Measurements from ENCODE around the gene ATP8A2. TPM values are rescaled to one million over a fixed set of nuclear protein-coding genes. Genes with fewer than 3 reads are reported as not detected.
A peak's percentile ranks its signal among the peaks of the same experiment; 100 is the strongest.

The ATP8A2 gene
- total RNA-seq, 1 donor from 2014 or later = not detected

- H3K36me3 ChIP-seq (ENCODE audit: control insufficient read depth, insufficient read depth, low read length) = no peaks in the 10 kb centered on the region
- TF ChIP-seq, protein P1, sequence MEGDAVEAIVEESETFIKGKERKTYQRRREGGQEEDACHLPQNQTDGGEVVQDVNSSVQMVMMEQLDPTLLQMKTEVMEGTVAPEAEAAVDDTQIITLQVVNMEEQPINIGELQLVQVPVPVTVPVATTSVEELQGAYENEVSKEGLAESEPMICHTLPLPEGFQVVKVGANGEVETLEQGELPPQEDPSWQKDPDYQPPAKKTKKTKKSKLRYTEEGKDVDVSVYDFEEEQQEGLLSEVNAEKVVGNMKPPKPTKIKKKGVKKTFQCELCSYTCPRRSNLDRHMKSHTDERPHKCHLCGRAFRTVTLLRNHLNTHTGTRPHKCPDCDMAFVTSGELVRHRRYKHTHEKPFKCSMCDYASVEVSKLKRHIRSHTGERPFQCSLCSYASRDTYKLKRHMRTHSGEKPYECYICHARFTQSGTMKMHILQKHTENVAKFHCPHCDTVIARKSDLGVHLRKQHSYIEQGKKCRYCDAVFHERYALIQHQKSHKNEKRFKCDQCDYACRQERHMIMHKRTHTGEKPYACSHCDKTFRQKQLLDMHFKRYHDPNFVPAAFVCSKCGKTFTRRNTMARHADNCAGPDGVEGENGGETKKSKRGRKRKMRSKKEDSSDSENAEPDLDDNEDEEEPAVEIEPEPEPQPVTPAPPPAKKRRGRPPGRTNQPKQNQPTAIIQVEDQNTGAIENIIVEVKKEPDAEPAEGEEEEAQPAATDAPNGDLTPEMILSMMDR (IDR thresholded peaks at IDR 0.05; ENCODE audit: insufficient read depth, low read length, severe bottlenecking) = no peak
- FAIRE-seq (no peak), DNase-seq (ENCODE audit: low read depth) (no peak)
- H3K4me3 ChIP-seq (ENCODE audit: low read depth, low read length) = no peak overlapping the region
- no peaks in the 10 kb centered on the region for H3K27me3 ChIP-seq (ENCODE audit: control insufficient read depth, insufficient read depth, low read length)
Measured at GRCh38 chr13:25675060-25675459, 303.3 kb downstream of the ATP8A2 start.

- Histone ChIP-seq H3K27me3 (ENCODE audit: control insufficient read depth, insufficient read depth, low read length) (no peaks in the 10 kb centered on the region), H3K36me3 (ENCODE audit: control insufficient read depth, insufficient read depth, low read length) (no peaks in the 10 kb centered on the region), H3K4me3 (ENCODE audit: low read depth, low read length) (no peak overlapping the region)
- TF ChIP-seq, protein P1 (IDR thresholded peaks at IDR 0.05; ENCODE audit: insufficient read depth, low read length, severe bottlenecking) = no peak
- FAIRE-seq (no peak), DNase-seq (ENCODE audit: low read depth) (no peak)
Measured at GRCh38 chr13:25677956-25678355, 306.2 kb downstream of the ATP8A2 start.

GRCh38 chr13:25678398-25678797 is 306.6 kb downstream of the ATP8A2 start:
- Histone ChIP-seq H3K4me3 (ENCODE audit: low read depth, low read length) (no peak overlapping the region), H3K27me3 (ENCODE audit: control insufficient read depth, insufficient read depth, low read length) (no peaks in the 10 kb centered on the region), H3K36me3 (ENCODE audit: control insufficient read depth, insufficient read depth, low read length) (no peaks in the 10 kb centered on the region)
- TF ChIP-seq, protein P1 (IDR thresholded peaks at IDR 0.05; ENCODE audit: insufficient read depth, low read length, severe bottlenecking) = no peak
- DNase-seq (ENCODE audit: low read depth) (no peak), FAIRE-seq (peak; percentile 18)

DNA sequence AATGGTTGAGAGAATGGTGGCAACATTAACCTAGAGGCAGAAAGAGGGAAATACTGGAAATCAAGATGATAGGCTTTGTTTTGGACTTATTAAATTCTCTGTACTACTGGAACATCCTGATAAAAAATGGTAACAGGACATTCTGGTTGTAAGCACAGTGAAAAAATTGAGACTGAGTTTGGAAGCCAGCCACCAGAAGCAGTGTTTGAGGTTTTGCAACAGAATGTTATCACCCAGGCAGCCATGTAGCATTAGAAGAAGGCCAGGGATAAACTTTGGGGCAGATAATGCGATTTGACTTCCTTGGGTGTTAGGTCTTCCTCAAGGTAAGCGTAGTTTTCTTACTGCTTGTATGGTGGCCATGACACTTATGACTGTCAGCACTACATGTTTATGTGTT is 307.4 kb downstream of the ATP8A2 start:
- DNase-seq (ENCODE audit: low read depth) (no peak), FAIRE-seq (no peak)
- TF ChIP-seq, protein P1 (IDR thresholded peaks at IDR 0.05; ENCODE audit: insufficient read depth, low read length, severe bottlenecking) = no peak
- Histone ChIP-seq H3K27me3 (ENCODE audit: control insufficient read depth, insufficient read depth, low read length) (no peaks in the 10 kb centered on the region), H3K36me3 (ENCODE audit: control insufficient read depth, insufficient read depth, low read length) (no peaks in the 10 kb centered on the region), H3K4me3 (ENCODE audit: low read depth, low read length) (no peak overlapping the region)

DNA sequence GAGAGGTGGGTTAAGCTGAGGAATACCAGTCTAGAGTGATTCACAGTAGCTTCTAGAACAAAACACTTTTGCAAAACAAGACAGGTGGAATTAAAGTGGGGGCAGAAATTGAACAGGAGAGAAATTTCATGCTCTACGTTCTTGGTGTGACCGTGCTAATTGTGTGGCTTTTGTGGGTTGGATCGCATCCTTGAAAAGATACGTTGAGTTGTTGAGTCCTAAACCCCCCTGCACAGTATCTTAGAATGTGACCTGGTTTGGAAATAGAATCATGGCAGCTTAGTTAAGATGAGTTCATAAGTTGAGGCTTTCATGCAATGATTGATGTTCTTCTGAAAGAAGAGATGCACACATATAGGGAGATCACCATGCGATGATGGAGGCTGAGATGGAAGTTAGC is 308.2 kb downstream of the ATP8A2 start:
- Histone ChIP-seq H3K4me3 (ENCODE audit: low read depth, low read length) (no peak overlapping the region), H3K27me3 (ENCODE audit: control insufficient read depth, insufficient read depth, low read length) (no peaks in the 10 kb centered on the region), H3K36me3 (ENCODE audit: control insufficient read depth, insufficient read depth, low read length) (no peaks in the 10 kb centered on the region)
- DNase-seq (ENCODE audit: low read depth) = no peak
- TF ChIP-seq, protein P1 (IDR thresholded peaks at IDR 0.05; ENCODE audit: insufficient read depth, low read length, severe bottlenecking) = no peak
- no peak for FAIRE-seq

DNA sequence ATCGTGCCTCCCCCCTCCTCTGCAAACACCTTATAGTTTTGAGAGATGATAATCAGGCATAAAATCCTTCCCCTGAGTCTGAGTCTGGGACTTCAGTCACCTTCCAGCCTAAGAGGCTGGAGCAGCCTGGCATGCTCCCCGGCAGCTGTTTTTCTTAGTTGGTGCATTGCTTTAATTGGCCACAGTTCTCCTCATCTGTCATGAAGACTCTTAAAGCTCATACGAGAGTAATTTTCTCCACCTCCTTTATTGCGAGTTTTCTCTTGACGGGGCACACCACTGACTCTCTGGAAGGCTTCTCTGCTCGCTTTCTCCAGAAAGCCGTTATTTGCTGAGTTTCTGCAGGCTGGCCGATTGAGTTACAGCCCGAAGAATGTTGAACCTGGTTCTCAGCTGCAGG is 310.5 kb downstream of the ATP8A2 start:
- DNase-seq (ENCODE audit: low read depth) (no peak), FAIRE-seq (no peak)
- no peak overlapping the region for H3K4me3 ChIP-seq (ENCODE audit: low read depth, low read length)
- no peaks in the 10 kb centered on the region for H3K36me3 ChIP-seq (ENCODE audit: control insufficient read depth, insufficient read depth, low read length)
- no peaks in the 10 kb centered on the region for H3K27me3 ChIP-seq (ENCODE audit: control insufficient read depth, insufficient read depth, low read length)
- TF ChIP-seq, protein P1 (IDR thresholded peaks at IDR 0.05; ENCODE audit: insufficient read depth, low read length, severe bottlenecking) = no peak
